ENCODE data around the gene TSPAN31. TPM values are rescaled to one million over a fixed set of nuclear protein-coding genes. Genes with fewer than 3 reads are reported as not detected.
A peak's percentile ranks its signal among the peaks of the same experiment; 100 is the strongest.

Gene TSPAN31
- total and polyA plus RNA-seq, 9 of the 15 experiments (the other 6 are each of a cell fraction or from before 2014, with no cell fraction given) = 11.3 to 26.4 (median 14.3) TPM

- peak; percentile 18; the same call in 1 of the 2 replicates for TF ChIP-seq NCOR1 (IDR thresholded peaks at IDR 0.05)
- TF ChIP-seq SRSF1 (IDR thresholded peaks at IDR 0.05; ENCODE audit: low read depth, low read length) = 0 out of 2 replicates have a peak, but pooled peaks have one; percentile 49
- peak; percentile 94 for TF ChIP-seq ATF2 (CRISPR knock-in tag; IDR thresholded peaks at IDR 0.05)
- no peak for TF ChIP-seq ZNF707 (CRISPR knock-in tag; conservative IDR thresholded peaks at IDR 0.05)
- TF ChIP-seq TSHZ1 (CRISPR knock-in tag; IDR thresholded peaks at IDR 0.05) = no peak
- peak; percentile 84 for TF ChIP-seq HCFC1 (IDR thresholded peaks at IDR 0.05; ENCODE audit: low read depth, low read length)
- peak; percentile 25 for TF ChIP-seq CTCFL (IDR thresholded peaks at IDR 0.05; ENCODE audit: borderline replicate concordance, insufficient read depth, low read depth, low read length, poor library complexity, severe bottlenecking)
- TF ChIP-seq ZNF41 (CRISPR knock-in tag; conservative IDR thresholded peaks at IDR 0.05) = no peak
- TF ChIP-seq ZBTB17 (CRISPR knock-in tag; IDR thresholded peaks at IDR 0.05) = 0 out of 2 replicates have a peak, but pooled peaks have one; percentile 44
- no peak for TF ChIP-seq ZBTB43 (CRISPR knock-in tag; IDR thresholded peaks at IDR 0.05)
- peak; percentile 20; the same call in 1 of the 2 replicates for TF ChIP-seq ZBTB9 (CRISPR knock-in tag; IDR thresholded peaks at IDR 0.05)
- peak; percentile 96 for TF ChIP-seq E2F1 (CRISPR knock-in tag; IDR thresholded peaks at IDR 0.05)
- TF ChIP-seq TBL1XR1 (IDR thresholded peaks at IDR 0.05; ENCODE audit: low read length in 2 of 2) = peak in 1 of 2 experiments; percentile 49; a peak in 1 of 4 replicates
- TF ChIP-seq KDM4B (IDR thresholded peaks at IDR 0.05; ENCODE audit: borderline replicate concordance in 2 of 2, low read depth in 1 of 2) = peak in 1 of 2 experiments; percentile 73; a peak in 1 of 4 replicates
- peak; percentile 53 for TF ChIP-seq CHD2 (IDR thresholded peaks at IDR 0.05; ENCODE audit: low read depth, low read length)
- no peak for TF ChIP-seq CBFA2T2 (conservative IDR thresholded peaks at IDR 0.05)
These were observed 27.1 kb downstream of the TSPAN31 start, which contains the start of gene METTL1 (continued) for GRCh38 chr12:57771873-57772428.

All from K562 (cell line).